SK-N-SH (cell line): ENCODE results near the gene KIF18B. TPM values are rescaled to one million over a fixed set of nuclear protein-coding genes. Genes with fewer than 3 reads are reported as not detected.

Experiments used
- CTCF ChIA-PET: fragments of 300-600, 350-600 bp; formaldehyde crosslinking; extraction: SDS; loops from one replicate; lab custom pipeline; 2021; lab: Yijun Ruan, JAX
- POLR2A ChIA-PET: fragments of 350-600 bp; sonication (Branson Sonifier 250); formaldehyde crosslinking; extraction: SDS; loops from one replicate; lab custom pipeline; 2020; ENCODE audit warnings: antibody characterized with exemption, inconsistent platforms; lab: Yijun Ruan, JAX
- DNase-seq: peaks from one replicate; pipeline ENCODE4 v3.0.0; 2012
- H2AFZ ChIP-seq: fragments of 200-600 bp; sonication (generic); 2 replicates; pipeline ENCODE4 v1.8.1; 2016; ENCODE audit warnings: antibody characterized with exemption, mild to moderate bottlenecking, low read depth
- H3F3A ChIP-seq: fragments of 200-600 bp; sonication (generic); replicated peaks from 2 replicates; pipeline ENCODE3; 2016; ENCODE audit warnings: antibody characterized with exemption, mild to moderate bottlenecking; ENCODE audit not compliant: insufficient read depth
- H3K27ac ChIP-seq, 2 experiments: fragments of 200-500 bp in 1 of 2; fragments of 200-600 bp in 1 of 2; sonication (Bioruptor generic) in 1 of 2; sonication (generic), shearing (Covaris generic) in 1 of 2; 2 replicates each; pipeline versions ENCODE4 v1.5.1 to v1.6.1; 2014 to 2016; ENCODE audit warnings: low read depth in 2 of 2, inconsistent platforms in 1 of 2, low read length in 1 of 2, mild to moderate bottlenecking in 1 of 2, mixed read lengths in 1 of 2
- H3K27me3 ChIP-seq: fragments of 200-600 bp; sonication (generic), shearing (Covaris generic); 2 replicates; pipeline ENCODE4 v1.6.1; 2016; ENCODE audit warnings: mixed run types; ENCODE audit not compliant: insufficient read depth
- H3K36me3 ChIP-seq, 2 experiments: fragments of 200-500 bp in 1 of 2; fragments of 200-600 bp in 1 of 2; sonication (Bioruptor generic) in 1 of 2; sonication (generic) in 1 of 2; replicated peaks in 1 of 2; 2 replicates each; pipeline versions ENCODE3 to v1.5.1; 2014 to 2016; ENCODE audit warnings: low read length in 1 of 2, mild to moderate bottlenecking in 1 of 2; ENCODE audit not compliant: insufficient read depth in 2 of 2, control insufficient read depth in 1 of 2
- H3K4me1 ChIP-seq, 2 experiments: fragments of 200-500 bp in 1 of 2; fragments of 200-600 bp in 1 of 2; sonication (Bioruptor generic) in 1 of 2; sonication (generic), shearing (Covaris generic) in 1 of 2; 2 replicates each; pipeline versions ENCODE4 v1.5.1 to v1.6.1; 2014 to 2016; ENCODE audit warnings: low read depth in 1 of 2, low read length in 1 of 2, mixed run types in 1 of 2; ENCODE audit not compliant: insufficient read depth in 2 of 2, control insufficient read depth in 1 of 2
- H3K4me2 ChIP-seq: fragments of 200-600 bp; sonication (generic), shearing (Covaris generic); 2 replicates; pipeline ENCODE4 v1.6.1; 2017; ENCODE audit warnings: mixed run types
- H3K4me3 ChIP-seq, 2 experiments: fragments of 200-500 bp in 1 of 2; fragments of 200-600 bp in 1 of 2; sonication (Bioruptor generic) in 1 of 2; sonication (generic), shearing (Covaris generic) in 1 of 2; 2 replicates each; pipeline versions ENCODE4 v1.5.1 to v1.8.1; 2014 to 2016; ENCODE audit warnings: low read depth in 2 of 2, inconsistent platforms in 1 of 2, low read length in 1 of 2, mild to moderate bottlenecking in 1 of 2, mixed read lengths in 1 of 2, moderate library complexity in 1 of 2
- H3K79me2 ChIP-seq: fragments of 200-600 bp; sonication (generic); 2 replicates; pipeline ENCODE4 v1.8.1; 2017; ENCODE audit warnings: mild to moderate bottlenecking; ENCODE audit not compliant: insufficient read depth
- H3K9ac ChIP-seq: fragments of 200-600 bp; sonication (generic); 2 replicates; pipeline ENCODE4 v1.6.1; 2017; ENCODE audit warnings: mixed run types
- H3K9me2 ChIP-seq: fragments of 200-600 bp; sonication (generic); 2 replicates; pipeline ENCODE4 v1.6.1; 2017; ENCODE audit warnings: mixed run types
- H3K9me3 ChIP-seq: fragments of 200-600 bp; sonication (generic); 2 replicates; pipeline ENCODE4 v1.6.1; 2017; ENCODE audit warnings: mixed run types, mild to moderate bottlenecking, moderate library complexity
- H4K20me1 ChIP-seq: fragments of 200-600 bp; sonication (generic); 2 replicates; pipeline ENCODE4 v1.6.1; 2017; ENCODE audit warnings: mild to moderate bottlenecking, mixed run types; ENCODE audit not compliant: insufficient read depth
- ELF1 ChIP-seq: IDR thresholded peaks from 2 replicates; pipeline ENCODE4 v1.4.0; 2012
- IRF3 ChIP-seq: fragments of 150-350 bp; IDR thresholded peaks from 2 replicates; pipeline ENCODE4 v1.6.1; 2016; ENCODE audit warnings: mild to moderate bottlenecking, low read depth, low read length
- NRF1 ChIP-seq: IDR thresholded peaks from 2 replicates; pipeline ENCODE4 v1.6.1; 2012; ENCODE audit warnings: low read depth, mild to moderate bottlenecking, low read length
- RCOR1 ChIP-seq: fragments of 150-350 bp; IDR thresholded peaks from 2 replicates; pipeline ENCODE4 v1.6.1; 2017; ENCODE audit warnings: antibody characterized with exemption, low read length
- TEAD4 ChIP-seq: IDR thresholded peaks from 2 replicates; pipeline ENCODE4 v1.4.0; 2012; ENCODE audit warnings: mild to moderate bottlenecking, borderline replicate concordance; ENCODE audit not compliant: insufficient read depth
- YY1 ChIP-seq: IDR thresholded peaks from 2 replicates; pipeline ENCODE4 v1.4.0; 2012; ENCODE audit warnings: low read depth, mild to moderate bottlenecking
- WGBS: methylation state at CpG from one replicate; pipeline ENCODE4 v1.1.6; 2017; ENCODE audit warnings: low lambda C conversion rate; 5-methylcytosine and 5-hydroxymethylcytosine counted together
- polyA plus RNA-seq, 3 experiments: library from polyadenylated mRNA; depleted of rRNA; stranded (reverse); fragments of >200 nt; gene quantifications; 2 replicates each; pipeline ENCODE4 v1.2.3, GENCODE V29; 2012
- TF ChIP-seq, protein P1 (sequence below): IDR thresholded peaks from 2 replicates; pipeline ENCODE4; 2012

Gene KIF18B
- polyA plus RNA-seq, 1 of the 3 experiments (the other 2 are of a cell fraction) = 14.7 TPM

DNA sequence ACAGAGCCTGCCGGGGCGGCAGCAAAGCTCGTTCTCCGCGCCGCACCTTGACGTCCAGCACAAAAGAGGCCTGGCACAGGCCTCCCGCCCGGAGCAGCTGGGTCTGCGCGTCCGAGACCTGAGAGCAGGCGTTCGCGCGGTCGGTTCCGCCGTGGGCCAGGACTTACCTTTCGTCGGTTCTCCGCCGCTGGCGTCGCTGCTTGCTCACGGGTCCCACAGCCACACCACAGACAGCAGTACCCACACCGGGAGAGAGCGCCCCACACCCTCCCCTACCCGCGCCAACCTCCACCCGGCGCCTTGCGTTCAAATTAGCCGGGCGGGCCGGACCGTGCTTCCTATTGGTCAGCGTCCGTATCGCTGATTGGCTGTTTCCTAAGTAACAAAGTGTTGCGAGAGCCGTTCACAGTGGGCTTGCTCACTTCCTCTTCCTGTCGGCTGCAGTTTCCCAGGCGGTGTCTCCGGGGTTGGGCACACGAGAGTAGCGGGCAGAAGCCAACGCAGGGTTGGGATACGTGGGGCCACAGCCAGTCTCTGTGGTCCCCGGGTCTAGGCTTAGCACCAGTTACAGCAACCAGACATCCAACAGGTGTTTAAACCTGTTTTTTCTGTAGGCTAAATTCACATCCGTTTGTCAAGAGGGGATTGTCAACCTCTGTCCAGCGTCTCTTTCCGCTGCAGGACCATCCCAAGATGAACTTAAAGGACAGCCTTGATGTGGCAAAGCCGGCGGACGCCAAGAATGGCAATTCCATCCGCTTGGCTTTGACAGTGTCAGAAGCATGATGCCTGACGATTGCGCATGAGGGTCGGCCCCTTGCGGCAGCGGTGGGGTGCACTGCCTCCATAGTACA is at the start of gene KIF18B (continued):
- TF ChIP-seq, protein P1, sequence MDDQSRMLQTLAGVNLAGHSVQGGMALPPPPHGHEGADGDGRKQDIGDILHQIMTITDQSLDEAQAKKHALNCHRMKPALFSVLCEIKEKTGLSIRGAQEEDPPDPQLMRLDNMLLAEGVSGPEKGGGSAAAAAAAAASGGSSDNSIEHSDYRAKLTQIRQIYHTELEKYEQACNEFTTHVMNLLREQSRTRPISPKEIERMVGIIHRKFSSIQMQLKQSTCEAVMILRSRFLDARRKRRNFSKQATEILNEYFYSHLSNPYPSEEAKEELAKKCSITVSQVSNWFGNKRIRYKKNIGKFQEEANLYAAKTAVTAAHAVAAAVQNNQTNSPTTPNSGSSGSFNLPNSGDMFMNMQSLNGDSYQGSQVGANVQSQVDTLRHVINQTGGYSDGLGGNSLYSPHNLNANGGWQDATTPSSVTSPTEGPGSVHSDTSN = no peak

- no peak overlapping the region for H3K9ac ChIP-seq
- H3K79me2 ChIP-seq = no peaks in the 10 kb centered on the region
- H3K4me2 ChIP-seq = no peak overlapping the region
- no peaks in the 10 kb centered on the region for H3F3A ChIP-seq
- H3K4me1 ChIP-seq = no peaks in the 10 kb centered on the region; a peak in 1 of 4 replicates
- POLR2A ChIA-PET = no interaction called here
- H2AFZ ChIP-seq = no peak overlapping the region
- 84% methylated on average over 10 of the region's 10 CpGs for WGBS
- TF ChIP-seq YY1 (no peak), RCOR1 (no peak), TEAD4 (no peak), IRF3 (no peak)
- TF ChIP-seq, protein P1 = no peak
- H3K9me2 ChIP-seq = no peaks in the 10 kb centered on the region
- H3K27me3 ChIP-seq = no peaks in the 10 kb centered on the region
- H4K20me1 ChIP-seq = no peaks in the 10 kb centered on the region
- no peaks in the 10 kb centered on the region for H3K36me3 ChIP-seq
- CTCF ChIA-PET = interaction anchor here (0.7 to 1.6 kb wide), 4 partner anchors 9 to 139 kb away, joined by 3 read pairs; partner anchors contain the start of gene ACBD4
- no peak for DNase-seq
- no peak overlapping the region for H3K4me3 ChIP-seq
- H3K9me3 ChIP-seq = no peaks in the 10 kb centered on the region
- no peak overlapping the region for H3K27ac ChIP-seq
Observed at GRCh38 chr17:44996304-44996703, 48.7 kb upstream of the KIF18B start.

GRCh38 chr17:44995436-44996001 is 47.9 kb upstream of the KIF18B start:
- Histone ChIP-seq H3K27me3 (no peaks in the 10 kb centered on the region), H3K9ac (no peak overlapping the region), H3K9me2 (no peaks in the 10 kb centered on the region), H3K79me2 (no peaks in the 10 kb centered on the region), H4K20me1 (no peaks in the 10 kb centered on the region), H3K27ac (no peak overlapping the region), H2AFZ (no peak overlapping the region), H3F3A (no peaks in the 10 kb centered on the region), H3K4me3 (no peak overlapping the region), H3K4me1 (no peaks in the 10 kb centered on the region; a peak in 1 of 4 replicates), H3K4me2 (no peak overlapping the region), H3K9me3 (no peaks in the 10 kb centered on the region), H3K36me3 (no peaks in the 10 kb centered on the region)
- no peak for TF ChIP-seq ELF1
- TF ChIP-seq, protein P1 = no peak
- TF ChIP-seq NRF1 = no peak
- ChIA-PET POLR2A (no interaction called here), CTCF (interaction anchor here (0.7 to 3.5 kb wide), 3 partner anchors 8 to 140 kb away, joined by 3 to 11 read pairs (median 3); partner anchors contain the start of gene ACBD4)
- 66% methylated on average over 5 of the region's 11 CpGs for WGBS
- no peak for DNase-seq
